C4-2B (cell line): ENCODE measurements around the gene GPS1.

Experiments used
- ZFX ChIP-seq: fragments of 450-650 bp; IDR thresholded peaks from 2 replicates; pipeline ENCODE4 v1.6.1; 2017
- TF ChIP-seq, protein P1 (sequence below): fragments of 450-650 bp; conservative IDR thresholded peaks from 2 replicates; pipeline ENCODE4 v1.5.1; 2017; ENCODE audit warnings: mild to moderate bottlenecking

DNA sequence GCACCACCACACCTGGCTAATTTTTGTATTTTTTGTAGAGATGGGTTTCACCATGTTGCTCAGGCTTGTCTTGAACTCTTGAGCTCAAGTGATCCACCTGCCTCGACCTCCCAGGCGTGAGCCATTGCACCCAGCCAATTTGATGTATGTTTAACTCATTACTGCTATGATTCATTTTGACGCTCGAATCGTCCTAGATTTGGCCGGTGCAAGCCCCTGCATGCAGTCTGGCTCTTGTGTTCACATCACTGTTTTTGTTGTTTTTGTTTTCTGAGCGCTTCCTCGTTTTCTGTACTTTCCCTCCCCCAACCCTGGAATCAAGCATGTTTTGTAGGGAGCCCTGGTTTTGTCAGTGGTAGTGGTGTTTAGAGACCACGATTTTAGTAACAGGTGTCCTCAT is 21.7 kb downstream of the GPS1 start:
- TF ChIP-seq, protein P1, sequence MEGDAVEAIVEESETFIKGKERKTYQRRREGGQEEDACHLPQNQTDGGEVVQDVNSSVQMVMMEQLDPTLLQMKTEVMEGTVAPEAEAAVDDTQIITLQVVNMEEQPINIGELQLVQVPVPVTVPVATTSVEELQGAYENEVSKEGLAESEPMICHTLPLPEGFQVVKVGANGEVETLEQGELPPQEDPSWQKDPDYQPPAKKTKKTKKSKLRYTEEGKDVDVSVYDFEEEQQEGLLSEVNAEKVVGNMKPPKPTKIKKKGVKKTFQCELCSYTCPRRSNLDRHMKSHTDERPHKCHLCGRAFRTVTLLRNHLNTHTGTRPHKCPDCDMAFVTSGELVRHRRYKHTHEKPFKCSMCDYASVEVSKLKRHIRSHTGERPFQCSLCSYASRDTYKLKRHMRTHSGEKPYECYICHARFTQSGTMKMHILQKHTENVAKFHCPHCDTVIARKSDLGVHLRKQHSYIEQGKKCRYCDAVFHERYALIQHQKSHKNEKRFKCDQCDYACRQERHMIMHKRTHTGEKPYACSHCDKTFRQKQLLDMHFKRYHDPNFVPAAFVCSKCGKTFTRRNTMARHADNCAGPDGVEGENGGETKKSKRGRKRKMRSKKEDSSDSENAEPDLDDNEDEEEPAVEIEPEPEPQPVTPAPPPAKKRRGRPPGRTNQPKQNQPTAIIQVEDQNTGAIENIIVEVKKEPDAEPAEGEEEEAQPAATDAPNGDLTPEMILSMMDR: no peak
- TF ChIP-seq ZFX: no peak
